Endometrium (tissue), 2 donors: Measurements from ENCODE around the gene OR5M3.

Experiments
- FAIRE-seq: peaks from 2 replicates; lab custom pipeline; 2012; peaks lifted over from hg19 to GRCh38; lab: Jason Lieb, UNC
- donor health status: control.
- donor health status: control.

The OR5M3 gene

DNA sequence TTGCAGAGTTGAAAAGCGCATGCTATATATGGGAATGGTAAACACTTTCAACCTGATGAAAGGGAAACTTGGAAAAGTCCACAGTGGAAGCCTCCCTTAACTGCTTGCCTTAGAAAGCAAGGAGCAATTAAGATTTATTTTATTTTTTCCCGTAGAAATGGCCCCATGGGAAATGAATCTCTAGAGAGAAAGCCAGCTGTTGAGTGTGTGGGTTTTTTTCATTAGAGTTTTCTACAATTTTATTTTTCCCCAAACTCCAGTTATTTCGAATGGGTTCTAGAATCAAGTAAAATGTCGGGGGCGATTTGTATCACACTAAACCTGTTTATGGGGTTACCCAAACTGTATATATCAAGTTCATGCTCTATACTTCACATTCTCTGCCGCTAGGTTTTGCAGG lies at the start of gene OR5M3:
TSS of gene OR5M3 (minus strand) at position 101 of the 400 bp plus-strand sequence. CDS start 2,855 bp downstream, outside the sequence.
- no peak for FAIRE-seq

DNA sequence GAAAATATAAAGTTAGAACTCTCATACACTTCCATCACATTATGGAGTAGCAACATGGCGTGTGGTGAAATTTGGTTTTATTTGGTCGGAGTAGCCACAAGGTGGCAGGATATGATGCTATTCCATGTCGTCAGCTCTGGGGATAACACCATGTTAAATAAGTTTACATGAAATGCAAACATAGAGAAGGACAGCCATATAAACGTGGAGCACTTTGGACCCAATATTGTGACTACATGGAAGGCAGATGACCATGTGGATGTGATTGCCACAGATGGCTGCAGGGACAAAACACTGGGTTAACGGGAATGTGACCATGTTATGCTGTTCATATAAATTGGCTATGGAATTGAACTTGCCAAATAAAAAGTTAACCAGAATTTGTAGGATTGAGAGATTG lies 48.9 kb upstream of the OR5M3 start:
- FAIRE-seq: no peak

DNA sequence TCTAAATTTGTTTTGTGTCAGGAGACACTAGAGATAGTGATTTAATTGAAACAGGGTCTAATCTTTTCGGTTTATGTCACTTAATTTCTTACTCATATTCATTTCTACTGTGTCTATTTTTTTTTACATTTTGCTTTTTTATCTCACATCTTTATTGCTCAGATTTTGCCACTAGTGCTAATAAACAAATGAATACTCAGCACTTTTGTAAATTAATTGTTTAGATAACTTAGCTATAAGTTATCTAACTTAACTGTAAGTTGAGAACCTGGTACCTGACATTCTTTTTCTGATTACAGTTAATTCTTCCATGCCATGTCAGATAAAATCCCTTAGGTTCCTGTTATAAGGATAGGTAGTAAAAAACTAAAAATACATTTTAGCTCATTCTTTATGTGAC lies 40.1 kb upstream of the OR5M3 start:
- FAIRE-seq: no peak

DNA sequence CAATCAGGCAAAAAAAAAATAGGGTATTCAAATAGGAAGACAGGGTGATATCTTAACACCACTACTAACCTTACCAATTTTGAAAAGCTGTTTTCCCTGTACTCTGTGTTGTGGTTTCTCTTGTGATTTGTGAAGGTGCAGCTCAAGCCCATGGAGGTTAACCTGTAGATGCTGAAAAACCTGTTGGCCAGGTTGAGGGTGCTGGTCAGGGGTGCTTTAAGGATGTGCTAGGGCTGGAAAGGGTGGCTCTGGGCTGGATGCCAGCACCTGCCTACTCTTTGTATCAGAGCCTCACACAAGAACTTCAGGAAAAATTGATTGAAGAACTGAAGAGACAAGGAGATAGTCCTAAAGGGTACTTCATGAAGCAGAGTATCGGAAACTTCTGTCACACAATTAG lies 36.3 kb upstream of the OR5M3 start:
- FAIRE-seq: no peak

DNA sequence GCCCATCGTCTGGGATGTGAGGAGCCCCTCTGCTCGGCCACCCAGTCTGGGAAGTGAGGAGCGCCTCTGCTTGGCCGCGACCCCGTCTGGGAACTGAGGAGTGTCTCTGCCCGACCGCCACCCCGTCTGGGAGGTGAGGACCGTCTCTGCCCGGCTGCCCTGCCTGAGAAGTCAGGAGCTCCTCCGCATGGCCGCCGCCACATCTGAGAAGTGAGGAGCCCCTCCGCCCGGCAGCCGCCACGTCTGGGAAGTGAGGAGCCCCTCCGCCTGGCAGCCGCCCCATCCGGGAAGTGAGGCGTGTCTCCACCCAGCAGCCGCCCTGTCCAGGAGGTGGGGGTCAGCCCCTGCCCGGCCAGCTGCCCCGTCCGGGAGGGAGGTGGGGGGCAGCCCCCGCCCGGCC lies 23.9 kb upstream of the OR5M3 start:
- FAIRE-seq: no peak

DNA sequence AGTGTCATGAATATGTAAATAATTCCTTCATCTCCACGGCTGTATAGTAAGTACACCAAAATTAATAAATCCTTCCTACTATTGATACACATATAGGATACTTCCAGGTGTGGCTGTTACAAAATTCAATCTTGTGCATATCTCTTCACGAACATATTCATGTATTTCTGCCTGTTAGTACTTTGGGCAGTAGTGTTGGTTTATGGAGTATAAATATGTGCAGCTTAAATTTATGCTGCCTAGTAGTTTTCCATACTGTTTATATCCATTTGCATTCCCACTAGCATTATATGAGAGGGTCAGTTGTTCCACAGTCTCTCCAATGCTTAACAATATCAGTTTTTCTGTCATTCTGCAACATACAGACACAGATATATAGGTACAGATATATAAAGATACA lies 22.0 kb upstream of the OR5M3 start:
- no peak for FAIRE-seq

DNA sequence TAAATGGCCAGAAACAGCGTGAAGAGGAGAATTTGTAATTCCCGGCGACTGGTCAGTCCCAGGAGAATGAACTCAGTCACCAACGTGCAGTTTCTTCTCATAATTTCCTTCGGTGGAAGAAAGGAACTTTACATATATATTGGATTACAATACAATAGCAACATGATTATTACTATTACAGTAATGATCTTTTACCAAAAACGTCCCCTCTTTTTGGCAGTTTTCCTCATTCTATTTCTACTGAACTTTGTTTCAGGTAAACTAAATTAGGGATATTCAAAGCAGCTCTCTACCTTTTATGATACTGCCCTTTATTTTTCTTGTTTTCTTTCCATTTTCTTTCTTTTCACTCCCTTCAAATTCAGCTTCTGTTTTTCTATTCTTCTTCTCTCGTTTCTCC lies 18.1 kb upstream of the OR5M3 start, which contains the start of gene OR5M8:
TSS of gene OR5M8 (minus strand) at position 101 of the 400 bp plus-strand sequence. CDS start at position 101, 0 bp downstream.
- FAIRE-seq: no peak

DNA sequence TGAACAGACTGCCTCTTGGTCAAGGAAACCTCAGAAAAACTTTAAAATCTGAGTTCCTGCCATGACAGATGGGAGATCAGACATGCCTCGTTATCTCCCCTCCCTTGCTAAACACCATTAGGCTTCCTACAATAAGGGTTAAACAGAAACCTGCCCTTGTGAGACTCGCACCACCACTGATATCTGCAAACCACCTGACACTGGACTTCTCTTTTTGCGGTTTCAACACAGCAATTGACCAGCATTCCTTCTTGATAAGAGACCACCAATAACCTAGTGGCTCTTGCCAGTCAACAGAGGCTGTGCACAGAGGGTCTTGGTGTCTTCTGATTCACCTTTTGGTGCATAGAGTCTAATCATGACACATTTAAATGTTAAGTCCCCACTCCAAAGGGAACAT lies 13.6 kb upstream of the OR5M3 start:
- FAIRE-seq: no peak

DNA sequence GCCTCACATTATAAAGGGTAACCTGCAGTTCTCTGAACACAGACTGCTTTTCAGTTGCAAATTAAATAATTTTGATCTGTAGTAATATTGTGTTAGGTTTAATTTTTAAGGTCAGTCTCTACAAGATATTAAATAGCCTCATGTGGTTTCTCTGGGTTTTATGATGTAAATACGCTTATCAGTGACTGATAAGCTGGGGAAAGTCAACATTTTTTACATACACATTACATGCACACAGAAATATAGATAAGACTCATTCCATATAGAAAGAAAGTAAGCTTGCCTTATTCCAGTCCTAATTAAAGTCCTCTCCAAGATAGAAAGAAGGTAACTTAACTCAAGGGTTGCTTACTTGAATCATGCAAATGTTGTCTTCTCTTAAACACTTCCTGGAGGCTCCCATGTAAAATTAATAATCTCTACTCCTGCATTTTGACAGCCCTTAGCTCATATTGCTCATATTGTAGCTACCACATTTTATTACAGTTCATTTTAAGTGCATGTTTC lies 1.6 kb upstream of the OR5M3 start:
- no peak for FAIRE-seq

DNA sequence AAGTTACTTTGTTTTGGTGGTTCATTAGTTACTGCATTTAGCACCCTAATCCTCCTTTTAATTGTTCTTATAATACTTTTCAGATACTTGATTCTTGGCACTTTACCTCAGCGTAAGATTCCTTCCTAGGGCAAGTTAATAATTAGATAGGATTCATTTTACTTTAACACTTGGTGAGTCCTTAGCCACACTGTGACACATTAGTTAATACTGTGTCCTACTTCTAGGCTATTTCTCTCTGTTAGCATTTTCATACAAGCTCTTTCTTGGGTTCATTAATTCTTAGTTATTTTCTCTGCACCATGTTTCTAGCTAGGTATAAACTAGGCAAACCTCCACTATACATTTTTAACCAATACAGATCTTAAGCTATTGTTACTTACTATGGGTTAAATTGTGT lies 16.1 kb downstream of the OR5M3 start:
- no peak for FAIRE-seq

DNA sequence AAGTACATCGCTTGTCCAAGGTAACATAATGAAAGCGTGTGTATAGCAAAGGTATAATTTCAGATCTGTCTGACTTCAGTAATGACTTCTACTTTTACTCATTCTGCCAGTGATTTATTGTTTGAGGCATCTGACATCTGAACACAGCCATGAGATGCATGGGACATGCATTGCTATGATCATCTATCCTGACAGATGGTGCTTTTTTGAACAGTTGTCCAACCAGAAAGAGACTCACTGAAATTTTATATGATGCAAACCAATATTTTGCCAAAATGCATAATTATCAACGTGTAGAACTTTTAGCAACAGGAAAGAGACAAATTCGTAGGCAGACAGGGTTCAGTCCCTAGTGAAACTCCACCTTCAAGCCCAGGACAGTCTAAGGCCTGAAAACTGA lies 19.6 kb downstream of the OR5M3 start:
- no peak for FAIRE-seq
